K562 (cell line): ENCODE measurements around the gene CLCN6.

ENCODE experiments used
- CTCF ChIP-seq, 3 experiments: IDR thresholded peaks in 2 of 3; conservative IDR thresholded peaks in 1 of 3; 2 replicates each; pipeline ENCODE4 v1.5.1; 2011 to 2012; ENCODE audit warnings: low read length in 3 of 3, mild to moderate bottlenecking in 3 of 3, control low read depth in 2 of 3, improper control_type of control experiment in 1 of 3, inconsistent platforms in 1 of 3, low read depth in 1 of 3, mixed read lengths in 1 of 3, moderate library complexity in 1 of 3; ENCODE audit not compliant: insufficient read depth in 2 of 3
- DPF2 ChIP-seq: fragments of 450-650 bp; IDR thresholded peaks from 2 replicates; pipeline ENCODE4 v1.6.1; 2016
- E2F4 ChIP-seq: sonication (generic); formaldehyde crosslinking; IDR thresholded peaks from 2 replicates; pipeline ENCODE4 v1.8.0; 2022; ENCODE audit warnings: mild to moderate bottlenecking, low read depth, missing genetic modification reagents
- POLR2A ChIP-seq: fragments of 450-650 bp; conservative IDR thresholded peaks from 2 replicates; pipeline ENCODE4 v1.6.1; 2016
- RERE ChIP-seq: sonication (generic); formaldehyde crosslinking; IDR thresholded peaks from 2 replicates; pipeline ENCODE4 v1.8.0; 2023; ENCODE audit warnings: missing genetic modification reagents, mild to moderate bottlenecking, borderline replicate concordance
- ZNF165 ChIP-seq: fragments of 250-450 bp; sonication (Bioruptor Pico); IDR thresholded peaks from 2 replicates; pipeline ENCODE4 v1.4.0; 2020; ENCODE audit warnings: borderline replicate concordance

GRCh38 chr1:11868331-11868980 lies 62.5 kb downstream of the CLCN6 start:
- TF ChIP-seq CTCF (IDR thresholded peaks at IDR 0.05 in 2 of 3, conservative IDR thresholded peaks at IDR 0.05 in 1 of 3; ENCODE audit: insufficient read depth in 2 of 3, low read depth in 1 of 3, low read length in 3 of 3) (no peak), ZNF165 (no peak), DPF2 (no peak), POLR2A (no peak), E2F4 (no peak), RERE (no peak)
